ENCODE data around the gene MRTFA. TPM values are rescaled to one million over a fixed set of nuclear protein-coding genes. Genes with fewer than 3 reads are reported as not detected.
"Not testable (repeated sequence)": the region's sequence is repeated elsewhere in the genome, so short reads cannot be mapped to it uniquely, and the experiment has no call there.

Gene MRTFA
- polyA plus RNA-seq, 1 experiment: 8.9 TPM

GRCh38 chr22:40547729-40548143, 88.8 kb downstream of the MRTFA start:
- ChIA-PET CTCF (no interaction called here), POLR2A (no interaction called here)
- Histone ChIP-seq H3K36me3 (ENCODE audit: control insufficient read depth, insufficient read depth, low read length) (peaks cover 3% of the 10 kb centered on the region; the same call in 1 of the 2 replicates), H3K4me3 (ENCODE audit: low read depth, low read length) (no peak overlapping the region), H3K27me3 (ENCODE audit: control insufficient read depth, insufficient read depth, low read length) (no peaks in the 10 kb centered on the region)
- DNase-seq (ENCODE audit: low read depth): no peak
- TF ChIP-seq CTCF (IDR thresholded peaks at IDR 0.05; ENCODE audit: insufficient read depth, low read depth, low read length): no peak

GRCh38 chr22:40544758-40545157, 91.8 kb downstream of the MRTFA start:
- no peak for DNase-seq (ENCODE audit: low read depth)
- TF ChIP-seq CTCF (IDR thresholded peaks at IDR 0.05; ENCODE audit: insufficient read depth, low read depth, low read length): no peak
- H3K36me3 ChIP-seq (ENCODE audit: control insufficient read depth, insufficient read depth, low read length): no peaks in the 10 kb centered on the region
- POLR2A ChIA-PET: no interaction called here
- no peak overlapping the region for H3K4me3 ChIP-seq (ENCODE audit: low read depth, low read length)
- H3K27me3 ChIP-seq (ENCODE audit: control insufficient read depth, insufficient read depth, low read length): no peaks in the 10 kb centered on the region
- CTCF ChIA-PET: no interaction called here

- no peak for TF ChIP-seq CTCF (IDR thresholded peaks at IDR 0.05; ENCODE audit: insufficient read depth, low read depth, low read length)
- no peaks in the 10 kb centered on the region for H3K36me3 ChIP-seq (ENCODE audit: control insufficient read depth, insufficient read depth, low read length)
- DNase-seq (ENCODE audit: low read depth): no peak
- no peaks in the 10 kb centered on the region for H3K27me3 ChIP-seq (ENCODE audit: control insufficient read depth, insufficient read depth, low read length)
- no peak overlapping the region for H3K4me3 ChIP-seq (ENCODE audit: low read depth, low read length)
- POLR2A ChIA-PET: no interaction called here
- CTCF ChIA-PET: interaction anchor here (1.6 kb wide), 1 partner anchor 11 kb away, joined by 3 read pairs; no protein-coding TSS in a partner anchor
Measured at GRCh38 chr22:40542821-40543540, 93.5 kb downstream of the MRTFA start.

GRCh38 chr22:40541300-40541699, 95.2 kb downstream of the MRTFA start:
- CTCF ChIA-PET: interaction anchor here (0.9 to 1.6 kb wide), 5 partner anchors 12 to 104 kb away, joined by 3 to 4 read pairs (median 3); no protein-coding TSS in a partner anchor
- TF ChIP-seq CTCF (IDR thresholded peaks at IDR 0.05; ENCODE audit: insufficient read depth, low read depth, low read length): no peak
- Histone ChIP-seq H3K4me3 (ENCODE audit: low read depth, low read length) (no peak overlapping the region), H3K27me3 (ENCODE audit: control insufficient read depth, insufficient read depth, low read length) (no peaks in the 10 kb centered on the region), H3K36me3 (ENCODE audit: control insufficient read depth, insufficient read depth, low read length) (no peaks in the 10 kb centered on the region)
- no peak for DNase-seq (ENCODE audit: low read depth)
- POLR2A ChIA-PET: no interaction called here

GRCh38 chr22:40540265-40540664, 96.3 kb downstream of the MRTFA start:
- ChIA-PET POLR2A (no interaction called here), CTCF (no interaction called here)
- Histone ChIP-seq H3K36me3 (ENCODE audit: control insufficient read depth, insufficient read depth, low read length) (no peaks in the 10 kb centered on the region), H3K27me3 (ENCODE audit: control insufficient read depth, insufficient read depth, low read length) (no peaks in the 10 kb centered on the region), H3K4me3 (ENCODE audit: low read depth, low read length) (no peak overlapping the region)
- no peak for TF ChIP-seq CTCF (IDR thresholded peaks at IDR 0.05; ENCODE audit: insufficient read depth, low read depth, low read length)
- no peak for DNase-seq (ENCODE audit: low read depth)

GRCh38 chr22:40536149-40536548, 100.4 kb downstream of the MRTFA start:
- H3K4me3 ChIP-seq (ENCODE audit: low read depth, low read length); H3K36me3 ChIP-seq (ENCODE audit: control insufficient read depth, insufficient read depth, low read length); CTCF ChIA-PET; DNase-seq (ENCODE audit: low read depth); POLR2A ChIA-PET; H3K27me3 ChIP-seq (ENCODE audit: control insufficient read depth, insufficient read depth, low read length): not testable (repeated sequence)
